Fibroblast of lung (primary cell): ENCODE measurements around the gene SEMA6B. TPM values are rescaled to one million over a fixed set of nuclear protein-coding genes. Genes with fewer than 3 reads are reported as not detected.

ENCODE experiments used
- DNase-seq, 2 donors: peaks; one replicate each; pipeline versions ENCODE4 v3.0.0 to v3.0.0-alpha.2; 2010; ENCODE audit warnings: low read depth in 2 of 2
- H2AFZ ChIP-seq: 2 replicates; pipeline ENCODE4 v1.5.1; 2012; ENCODE audit warnings: low read length, control low read depth, inconsistent platforms
- H3K27ac ChIP-seq: 2 replicates; pipeline ENCODE4 v1.5.1; 2011; ENCODE audit warnings: low read length, control low read depth; ENCODE audit not compliant: insufficient read depth
- H3K27me3 ChIP-seq: 2 replicates; pipeline ENCODE4 v1.5.1; 2011; ENCODE audit warnings: mild to moderate bottlenecking, low read length; ENCODE audit not compliant: control insufficient read depth, insufficient read depth
- H3K36me3 ChIP-seq: 2 replicates; pipeline ENCODE4 v1.5.1; 2011; ENCODE audit warnings: low read length; ENCODE audit not compliant: control insufficient read depth, insufficient read depth
- H3K4me1 ChIP-seq: 2 replicates; pipeline ENCODE4 v1.5.1; 2011; ENCODE audit warnings: low read length; ENCODE audit not compliant: control insufficient read depth, insufficient read depth; ENCODE audit errors: extremely low read depth
- H3K4me2 ChIP-seq: 2 replicates; pipeline ENCODE4 v1.5.1; 2011; ENCODE audit warnings: low read length, control low read depth; ENCODE audit not compliant: insufficient read depth; ENCODE audit errors: extremely low read depth
- H3K4me3 ChIP-seq, 4 experiments: fragments of 200-600 bp in 1 of 4; sonication (generic) in 1 of 4; replicated peaks in 1 of 4; 2 replicates each; pipeline ENCODE4 v1.5.1; 2011 to 2016; ENCODE audit warnings: low read length in 4 of 4, low read depth in 3 of 4, mild to moderate bottlenecking in 3 of 4, control low read depth in 2 of 4, inconsistent platforms in 1 of 4, mixed read lengths in 1 of 4; ENCODE audit not compliant: insufficient read depth in 1 of 4; ENCODE audit errors: control extremely low read depth in 1 of 4
- H3K79me2 ChIP-seq: 2 replicates; pipeline ENCODE4 v1.5.1; 2012; ENCODE audit warnings: mild to moderate bottlenecking, low read length, inconsistent platforms; ENCODE audit not compliant: control insufficient read depth, insufficient read depth
- H3K9ac ChIP-seq: 2 replicates; pipeline ENCODE4 v1.5.1; 2011; ENCODE audit warnings: mild to moderate bottlenecking, low read length, control low read depth; ENCODE audit not compliant: insufficient read depth
- H3K9me3 ChIP-seq: 2 replicates; pipeline ENCODE4 v1.5.1; 2012; ENCODE audit warnings: low read depth, low read length; ENCODE audit not compliant: control insufficient read depth, insufficient read depth
- H4K20me1 ChIP-seq: 2 replicates; pipeline ENCODE4 v1.5.1; 2011; ENCODE audit warnings: low read length; ENCODE audit not compliant: control insufficient read depth, insufficient read depth; ENCODE audit errors: extremely low read depth
- EZH2 ChIP-seq: IDR thresholded peaks from 2 replicates; pipeline ENCODE4 v1.5.1; 2012; ENCODE audit warnings: low read length, control low read depth, mild to moderate bottlenecking; ENCODE audit errors: missing control alignments
- polyA plus RNA-seq, 2 donors: library from polyadenylated mRNA; depleted of rRNA in 1 of 2; stranded (reverse) in 1 of 2; unstranded in 1 of 2; fragments of >200 nt; gene quantifications; 2 replicates each; pipeline ENCODE4 v1.2.1, GENCODE V29; 2011 to 2012; ENCODE audit warnings: missing spikeins in 1 of 2
- total RNA-seq: library from RNA; depleted of rRNA; stranded (reverse); fragments of >200 nt; gene quantifications from 2 replicates; pipeline ENCODE4 v1.2.1, GENCODE V29; 2014
- TF ChIP-seq, protein P1 (sequence below), 2 donors: IDR thresholded peaks in 1 of 2; conservative IDR thresholded peaks in 1 of 2; 1 replicate in 1 of 2; 2 replicates in 1 of 2; pipeline ENCODE4 v1.5.1; 2011 to 2012; ENCODE audit warnings: low read length in 2 of 2, control low read depth in 1 of 2, inconsistent platforms in 1 of 2, low read depth in 1 of 2, mild to moderate bottlenecking in 1 of 2

Gene SEMA6B
- total and polyA plus RNA-seq, 2 donors (not counting 1 experiment from before 2014, with no cell fraction given) = under 0.01 to 0.31 TPM

- Histone ChIP-seq H3K9ac (no peak overlapping the region), H3K79me2 (no peaks in the 10 kb centered on the region), H2AFZ (no peak overlapping the region), H3K4me2 (no peak overlapping the region), H3K27ac (no peak overlapping the region), H3K27me3 (no peaks in the 10 kb centered on the region), H3K4me3 (no peak overlapping the region), H3K36me3 (peaks cover 35% of the 10 kb centered on the region), H4K20me1 (no peaks in the 10 kb centered on the region), H3K9me3 (no peaks in the 10 kb centered on the region), H3K4me1 (no peaks in the 10 kb centered on the region)
- TF ChIP-seq, protein P1, sequence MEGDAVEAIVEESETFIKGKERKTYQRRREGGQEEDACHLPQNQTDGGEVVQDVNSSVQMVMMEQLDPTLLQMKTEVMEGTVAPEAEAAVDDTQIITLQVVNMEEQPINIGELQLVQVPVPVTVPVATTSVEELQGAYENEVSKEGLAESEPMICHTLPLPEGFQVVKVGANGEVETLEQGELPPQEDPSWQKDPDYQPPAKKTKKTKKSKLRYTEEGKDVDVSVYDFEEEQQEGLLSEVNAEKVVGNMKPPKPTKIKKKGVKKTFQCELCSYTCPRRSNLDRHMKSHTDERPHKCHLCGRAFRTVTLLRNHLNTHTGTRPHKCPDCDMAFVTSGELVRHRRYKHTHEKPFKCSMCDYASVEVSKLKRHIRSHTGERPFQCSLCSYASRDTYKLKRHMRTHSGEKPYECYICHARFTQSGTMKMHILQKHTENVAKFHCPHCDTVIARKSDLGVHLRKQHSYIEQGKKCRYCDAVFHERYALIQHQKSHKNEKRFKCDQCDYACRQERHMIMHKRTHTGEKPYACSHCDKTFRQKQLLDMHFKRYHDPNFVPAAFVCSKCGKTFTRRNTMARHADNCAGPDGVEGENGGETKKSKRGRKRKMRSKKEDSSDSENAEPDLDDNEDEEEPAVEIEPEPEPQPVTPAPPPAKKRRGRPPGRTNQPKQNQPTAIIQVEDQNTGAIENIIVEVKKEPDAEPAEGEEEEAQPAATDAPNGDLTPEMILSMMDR (conservative IDR thresholded peaks at IDR 0.05 in 1 of 2, IDR thresholded peaks at IDR 0.05 in 1 of 2; ENCODE audit: low read depth in 1 of 2, low read length in 2 of 2) = no peak
- no peak for TF ChIP-seq EZH2
- no peak for DNase-seq
Measured at GRCh38 chr19:4493929-4494690, 65.4 kb downstream of the SEMA6B start.

- H3K79me2 ChIP-seq = no peaks in the 10 kb centered on the region
- no peaks in the 10 kb centered on the region for H3K4me1 ChIP-seq
- no peaks in the 10 kb centered on the region for H3K27me3 ChIP-seq
- no peak overlapping the region for H3K9ac ChIP-seq
- H3K36me3 ChIP-seq = peaks cover 37% of the 10 kb centered on the region
- no peak overlapping the region for H3K4me2 ChIP-seq
- no peaks in the 10 kb centered on the region for H4K20me1 ChIP-seq
- no peaks in the 10 kb centered on the region for H3K9me3 ChIP-seq
- no peak for TF ChIP-seq EZH2
- TF ChIP-seq, protein P1 (conservative IDR thresholded peaks at IDR 0.05 in 1 of 2, IDR thresholded peaks at IDR 0.05 in 1 of 2; ENCODE audit: low read depth in 1 of 2, low read length in 2 of 2) = no peak
- H3K4me3 ChIP-seq = no peak overlapping the region
- H2AFZ ChIP-seq = no peak overlapping the region
- H3K27ac ChIP-seq = no peak overlapping the region
- no peak for DNase-seq
Measured at GRCh38 chr19:4493104-4493928, 66.2 kb downstream of the SEMA6B start.

Other genes with a start within 250 kb of the SEMA6B start
- gene STAP2, start 220.9 kb downstream of the SEMA6B start, total RNA-seq = 4.4 and 4.8 TPM in 2 replicates
- gene STAP2, start 220.9 kb downstream of the SEMA6B start, polyA plus RNA-seq = 1.7 and 2.2 TPM in 2 replicates
- 6.4 and 7.1 TPM in 2 replicates for gene MPND, start 216.1 kb downstream of the SEMA6B start, total RNA-seq
- 2.7 and 3.8 TPM in 2 replicates for gene MPND, start 216.1 kb downstream of the SEMA6B start, polyA plus RNA-seq
- 20.3 and 23.9 TPM in 2 replicates for gene SH3GL1, start 159.1 kb downstream of the SEMA6B start, total RNA-seq
- 44.9 and 58.7 TPM in 2 replicates for gene SH3GL1, start 159.1 kb downstream of the SEMA6B start, polyA plus RNA-seq
- 3.9 and 5.9 TPM in 2 replicates for gene CHAF1A, start 157.0 kb downstream of the SEMA6B start, total RNA-seq
- 5.9 and 15.4 TPM in 2 replicates for gene CHAF1A, start 157.0 kb downstream of the SEMA6B start, polyA plus RNA-seq
- gene UBXN6, start 101.9 kb downstream of the SEMA6B start, total RNA-seq = 98.9 and 114 TPM in 2 replicates
- gene UBXN6, start 101.9 kb downstream of the SEMA6B start, polyA plus RNA-seq = 49.1 and 53.3 TPM in 2 replicates
- gene HDGFL2, start 87.4 kb downstream of the SEMA6B start, total RNA-seq = 47.8 and 51.2 TPM in 2 replicates
- gene HDGFL2, start 87.4 kb downstream of the SEMA6B start, polyA plus RNA-seq = 19.5 and 23.6 TPM in 2 replicates
- 2.6 and 5.3 TPM in 2 replicates for gene PLIN4, start 41.2 kb downstream of the SEMA6B start, total RNA-seq
- gene PLIN4, start 41.2 kb downstream of the SEMA6B start, polyA plus RNA-seq = 0.05 and 0.07 TPM in 2 replicates
- gene PLIN5, start 24.5 kb downstream of the SEMA6B start, total RNA-seq = not detected in 2 replicates
- not detected in 2 replicates for gene PLIN5, start 24.5 kb downstream of the SEMA6B start, polyA plus RNA-seq
- not detected in 2 replicates for gene LRG1, start 19.6 kb downstream of the SEMA6B start, total RNA-seq
- 0.10 TPM in 1 of 2 replicates, not detected in the other for gene LRG1, start 19.6 kb downstream of the SEMA6B start, polyA plus RNA-seq
- gene TNFAIP8L1, start 79.8 kb upstream of the SEMA6B start, total RNA-seq = 1.5 and 4.0 TPM in 2 replicates
- gene TNFAIP8L1, start 79.8 kb upstream of the SEMA6B start, polyA plus RNA-seq = 2.3 and 3.0 TPM in 2 replicates
- 140 and 181 TPM in 2 replicates for gene MYDGF, start 110.7 kb upstream of the SEMA6B start, total RNA-seq
- gene MYDGF, start 110.7 kb upstream of the SEMA6B start, polyA plus RNA-seq = 167 and 190 TPM in 2 replicates
- 14.4 and 27.1 TPM in 2 replicates for gene DPP9, start 164.2 kb upstream of the SEMA6B start, total RNA-seq
- gene DPP9, start 164.2 kb upstream of the SEMA6B start, polyA plus RNA-seq = 3.6 and 8.2 TPM in 2 replicates
- gene FEM1A, start 232.1 kb upstream of the SEMA6B start, total RNA-seq = 9.5 and 10.1 TPM in 2 replicates
- 3.2 and 4.1 TPM in 2 replicates for gene FEM1A, start 232.1 kb upstream of the SEMA6B start, polyA plus RNA-seq